ENCODE measurements around the gene EDA. TPM values are rescaled to one million over a fixed set of nuclear protein-coding genes. Genes with fewer than 3 reads are reported as not detected.

Gene EDA
- total and polyA plus RNA-seq, 2 donors: 0.76 to 1.5 TPM

DNA sequence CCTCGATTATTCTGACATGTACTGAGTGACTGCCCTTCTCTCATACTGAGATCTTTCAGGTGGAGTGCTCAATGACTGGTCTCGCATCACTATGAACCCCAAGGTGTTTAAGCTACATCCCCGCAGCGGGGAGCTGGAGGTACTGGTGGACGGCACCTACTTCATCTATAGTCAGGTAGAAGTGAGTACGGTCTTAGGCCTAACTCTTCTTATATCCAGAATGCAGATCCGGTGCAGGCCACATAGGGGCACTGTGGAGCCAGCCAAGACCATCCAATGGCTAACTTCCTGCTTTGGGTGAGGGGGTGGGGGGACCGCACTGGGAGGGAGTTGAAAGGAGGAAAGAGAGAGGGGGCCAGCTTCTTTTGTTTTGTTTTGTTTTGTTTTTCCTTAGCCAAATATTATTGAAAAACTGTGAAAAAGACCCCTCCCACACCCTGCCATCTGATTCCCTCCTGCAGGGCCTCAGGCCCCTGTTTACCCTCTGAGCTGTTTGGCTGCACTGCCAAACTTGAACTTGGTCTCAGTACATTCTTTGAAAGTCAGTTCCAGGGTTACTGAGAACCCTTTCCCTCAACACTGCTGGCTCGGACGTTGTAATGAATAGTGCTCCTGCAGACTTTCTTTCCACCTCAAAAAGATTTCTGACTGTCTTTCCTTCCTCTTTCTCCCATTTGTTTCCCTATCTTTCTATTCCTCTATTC lies 417.6 kb downstream of the EDA start:
- no peak overlapping the region for H3K27ac ChIP-seq (ENCODE audit: low read depth in 1 of 2, low read length in 1 of 2)
- H3K4me1 ChIP-seq (ENCODE audit: control insufficient read depth in 2 of 2, insufficient read depth in 2 of 2, low read length in 2 of 2): no peaks in the 10 kb centered on the region
- 66% methylated on average over 10 of the region's 10 CpGs for WGBS
- H3K4me3 ChIP-seq (ENCODE audit: low read length in 2 of 2): no peak overlapping the region
- DNase-seq (ENCODE audit: low read depth in 6 of 9, low spot score in 9 of 9): peak in 6 of 9 donors; percentile 2 to 43 (median 6)
- H3K36me3 ChIP-seq (ENCODE audit: control insufficient read depth in 2 of 2, insufficient read depth in 2 of 2, low read length in 1 of 2): no peaks in the 10 kb centered on the region
- no peaks in the 10 kb centered on the region for H3K27me3 ChIP-seq (ENCODE audit: control insufficient read depth in 2 of 2, insufficient read depth in 1 of 2, low read length in 1 of 2)
- H3K9me3 ChIP-seq (ENCODE audit: control insufficient read depth in 2 of 2, insufficient read depth in 1 of 2, low read length in 1 of 2): no peaks in the 10 kb centered on the region

DNA sequence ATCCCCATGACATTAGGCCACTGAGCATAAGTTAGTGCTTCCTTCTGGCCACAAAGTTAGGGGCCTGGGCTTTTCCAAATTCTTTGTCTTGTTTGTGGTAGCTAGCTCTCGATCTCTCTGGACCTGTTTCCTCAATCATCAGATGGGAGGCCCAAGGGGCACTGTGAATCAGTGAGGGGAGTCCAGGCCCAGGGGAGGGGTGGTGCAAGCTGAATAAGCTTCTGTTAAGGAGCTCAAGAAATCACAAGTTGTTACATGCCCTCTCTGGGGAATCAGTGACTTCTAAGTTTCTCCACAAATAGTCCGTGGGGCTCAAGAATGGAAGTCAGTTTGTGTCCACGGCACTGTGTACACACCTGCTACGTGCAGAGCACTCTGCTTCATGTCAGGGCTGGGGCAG lies 418.7 kb downstream of the EDA start:
- Histone ChIP-seq H3K4me1 (ENCODE audit: control insufficient read depth in 2 of 2, insufficient read depth in 2 of 2, low read length in 2 of 2) (no peaks in the 10 kb centered on the region), H3K27ac (ENCODE audit: low read depth in 1 of 2, low read length in 1 of 2) (no peak overlapping the region), H3K27me3 (ENCODE audit: control insufficient read depth in 2 of 2, insufficient read depth in 1 of 2, low read length in 1 of 2) (no peaks in the 10 kb centered on the region), H3K9me3 (ENCODE audit: control insufficient read depth in 2 of 2, insufficient read depth in 1 of 2, low read length in 1 of 2) (no peaks in the 10 kb centered on the region), H3K36me3 (ENCODE audit: control insufficient read depth in 2 of 2, insufficient read depth in 2 of 2, low read length in 1 of 2) (no peaks in the 10 kb centered on the region), H3K4me3 (ENCODE audit: low read length in 2 of 2) (no peak overlapping the region)
- no peak for DNase-seq (ENCODE audit: low read depth in 6 of 9, low spot score in 9 of 9)
- 91% methylated on average over 4 of the region's 4 CpGs for WGBS

DNA sequence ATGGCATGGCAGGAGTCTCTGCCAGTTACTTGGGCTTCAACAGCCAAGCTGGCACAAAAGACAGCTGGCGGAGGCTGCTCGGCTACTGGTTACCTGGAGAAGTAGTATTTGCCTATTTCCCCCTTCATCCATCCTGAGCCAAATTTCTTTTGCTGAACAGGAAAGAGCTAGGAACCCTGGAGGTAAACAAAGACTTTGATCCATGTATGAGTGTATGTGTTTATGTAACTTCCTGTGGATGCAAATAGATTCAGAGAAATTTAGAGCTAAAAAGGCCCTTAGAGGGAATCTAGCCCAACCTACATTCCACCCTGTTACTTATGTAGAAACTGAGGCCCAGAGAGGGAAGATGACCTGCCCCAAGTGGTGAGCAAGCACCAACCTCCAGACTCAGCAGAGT lies 422.6 kb downstream of the EDA start:
- H3K36me3 ChIP-seq (ENCODE audit: control insufficient read depth in 2 of 2, insufficient read depth in 2 of 2, low read length in 1 of 2): no peaks in the 10 kb centered on the region
- no peak overlapping the region for H3K27ac ChIP-seq (ENCODE audit: low read depth in 1 of 2, low read length in 1 of 2)
- no peaks in the 10 kb centered on the region for H3K4me1 ChIP-seq (ENCODE audit: control insufficient read depth in 2 of 2, insufficient read depth in 2 of 2, low read length in 2 of 2)
- WGBS: 98% methylated on average over 2 of the region's 2 CpGs
- no peaks in the 10 kb centered on the region for H3K27me3 ChIP-seq (ENCODE audit: control insufficient read depth in 2 of 2, insufficient read depth in 1 of 2, low read length in 1 of 2)
- H3K9me3 ChIP-seq (ENCODE audit: control insufficient read depth in 2 of 2, insufficient read depth in 1 of 2, low read length in 1 of 2): no peaks in the 10 kb centered on the region
- no peak overlapping the region for H3K4me3 ChIP-seq (ENCODE audit: low read length in 2 of 2)
- DNase-seq (ENCODE audit: low read depth in 6 of 9, low spot score in 9 of 9): no peak

DNA sequence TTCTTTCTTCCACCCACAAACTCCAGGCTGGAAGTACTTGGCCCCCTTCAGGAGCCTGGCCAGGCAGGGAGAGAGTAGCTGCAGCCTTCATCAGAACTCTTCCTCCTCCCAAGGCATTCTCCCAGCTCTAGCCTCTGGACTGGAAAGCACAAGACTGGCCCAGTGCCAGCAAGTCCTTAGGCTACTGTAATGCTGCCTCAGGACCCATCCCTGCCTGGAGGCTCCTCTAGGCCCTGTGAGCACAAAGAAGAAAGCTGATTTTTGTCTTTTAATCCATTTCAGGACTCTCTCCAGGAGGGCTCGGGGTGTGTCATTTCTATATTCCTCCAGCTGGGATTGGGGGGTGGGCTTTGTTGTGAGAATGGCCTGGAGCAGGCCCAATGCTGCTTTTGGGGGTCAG lies 423.0 kb downstream of the EDA start:
- no peak overlapping the region for H3K4me3 ChIP-seq (ENCODE audit: low read length in 2 of 2)
- H3K27ac ChIP-seq (ENCODE audit: low read depth in 1 of 2, low read length in 1 of 2): no peak overlapping the region
- H3K4me1 ChIP-seq (ENCODE audit: control insufficient read depth in 2 of 2, insufficient read depth in 2 of 2, low read length in 2 of 2): no peaks in the 10 kb centered on the region
- 97% methylated on average over 1 of the region's 1 CpG for WGBS
- H3K9me3 ChIP-seq (ENCODE audit: control insufficient read depth in 2 of 2, insufficient read depth in 1 of 2, low read length in 1 of 2): no peaks in the 10 kb centered on the region
- H3K27me3 ChIP-seq (ENCODE audit: control insufficient read depth in 2 of 2, insufficient read depth in 1 of 2, low read length in 1 of 2): no peaks in the 10 kb centered on the region
- H3K36me3 ChIP-seq (ENCODE audit: control insufficient read depth in 2 of 2, insufficient read depth in 2 of 2, low read length in 1 of 2): no peaks in the 10 kb centered on the region
- no peak for DNase-seq (ENCODE audit: low read depth in 6 of 9, low spot score in 9 of 9)

DNA sequence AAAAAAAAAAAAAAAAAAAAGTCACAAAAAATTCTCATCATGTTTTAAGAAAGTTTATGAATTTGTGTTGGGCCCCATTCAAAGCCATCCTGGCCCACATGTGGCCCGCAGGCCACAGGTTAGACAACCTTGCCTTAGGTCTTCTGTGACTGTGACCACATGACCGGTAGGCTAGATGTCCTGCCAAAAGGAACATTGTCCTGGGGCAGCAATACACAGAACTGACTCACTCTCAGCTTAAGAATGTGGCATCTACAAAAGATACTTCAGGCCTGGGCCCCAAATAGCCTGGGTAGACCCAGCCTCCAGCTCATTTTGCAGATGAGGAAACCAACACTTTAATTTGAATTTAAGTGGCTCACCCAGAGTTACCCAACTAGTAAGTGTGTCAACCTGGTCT lies 423.8 kb downstream of the EDA start:
- no peaks in the 10 kb centered on the region for H3K9me3 ChIP-seq (ENCODE audit: control insufficient read depth in 2 of 2, insufficient read depth in 1 of 2, low read length in 1 of 2)
- no peak overlapping the region for H3K4me3 ChIP-seq (ENCODE audit: low read length in 2 of 2)
- H3K27me3 ChIP-seq (ENCODE audit: control insufficient read depth in 2 of 2, insufficient read depth in 1 of 2, low read length in 1 of 2): no peaks in the 10 kb centered on the region
- 100% methylated on average over 2 of the region's 2 CpGs for WGBS
- H3K27ac ChIP-seq (ENCODE audit: low read depth in 1 of 2, low read length in 1 of 2): no peak overlapping the region
- H3K4me1 ChIP-seq (ENCODE audit: control insufficient read depth in 2 of 2, insufficient read depth in 2 of 2, low read length in 2 of 2): no peaks in the 10 kb centered on the region
- DNase-seq (ENCODE audit: low read depth in 6 of 9, low spot score in 9 of 9): no peak
- no peaks in the 10 kb centered on the region for H3K36me3 ChIP-seq (ENCODE audit: control insufficient read depth in 2 of 2, insufficient read depth in 2 of 2, low read length in 1 of 2)

DNA sequence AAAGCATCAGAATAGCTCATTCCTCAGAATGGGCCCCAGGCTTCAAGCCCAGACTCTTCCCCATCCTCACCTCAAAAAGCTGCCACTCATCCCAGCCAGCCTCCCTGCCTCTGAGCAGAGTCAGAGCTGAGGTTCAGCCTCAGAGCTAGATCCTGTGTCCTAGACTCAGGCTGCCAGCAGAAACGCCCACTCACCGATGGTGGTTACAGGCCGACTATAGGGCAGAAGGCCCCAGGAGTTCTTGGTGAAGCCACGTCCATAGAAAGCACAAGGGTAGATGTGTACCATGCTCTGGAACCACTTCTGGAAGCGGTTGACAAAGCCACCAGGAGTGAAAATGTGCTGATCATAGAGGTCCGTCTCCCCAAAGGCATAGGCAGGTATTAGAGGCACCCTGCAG lies 426.1 kb downstream of the EDA start:
- Histone ChIP-seq H3K9me3 (ENCODE audit: control insufficient read depth in 2 of 2, insufficient read depth in 1 of 2, low read length in 1 of 2) (no peaks in the 10 kb centered on the region), H3K27ac (ENCODE audit: low read depth in 1 of 2, low read length in 1 of 2) (no peak overlapping the region), H3K4me3 (ENCODE audit: low read length in 2 of 2) (no peak overlapping the region), H3K27me3 (ENCODE audit: control insufficient read depth in 2 of 2, insufficient read depth in 1 of 2, low read length in 1 of 2) (no peaks in the 10 kb centered on the region), H3K36me3 (ENCODE audit: control insufficient read depth in 2 of 2, insufficient read depth in 2 of 2, low read length in 1 of 2) (no peaks in the 10 kb centered on the region), H3K4me1 (ENCODE audit: control insufficient read depth in 2 of 2, insufficient read depth in 2 of 2, low read length in 2 of 2) (no peaks in the 10 kb centered on the region)
- 97% methylated on average over 6 of the region's 6 CpGs for WGBS
- no peak for DNase-seq (ENCODE audit: low read depth in 6 of 9, low spot score in 9 of 9)

DNA sequence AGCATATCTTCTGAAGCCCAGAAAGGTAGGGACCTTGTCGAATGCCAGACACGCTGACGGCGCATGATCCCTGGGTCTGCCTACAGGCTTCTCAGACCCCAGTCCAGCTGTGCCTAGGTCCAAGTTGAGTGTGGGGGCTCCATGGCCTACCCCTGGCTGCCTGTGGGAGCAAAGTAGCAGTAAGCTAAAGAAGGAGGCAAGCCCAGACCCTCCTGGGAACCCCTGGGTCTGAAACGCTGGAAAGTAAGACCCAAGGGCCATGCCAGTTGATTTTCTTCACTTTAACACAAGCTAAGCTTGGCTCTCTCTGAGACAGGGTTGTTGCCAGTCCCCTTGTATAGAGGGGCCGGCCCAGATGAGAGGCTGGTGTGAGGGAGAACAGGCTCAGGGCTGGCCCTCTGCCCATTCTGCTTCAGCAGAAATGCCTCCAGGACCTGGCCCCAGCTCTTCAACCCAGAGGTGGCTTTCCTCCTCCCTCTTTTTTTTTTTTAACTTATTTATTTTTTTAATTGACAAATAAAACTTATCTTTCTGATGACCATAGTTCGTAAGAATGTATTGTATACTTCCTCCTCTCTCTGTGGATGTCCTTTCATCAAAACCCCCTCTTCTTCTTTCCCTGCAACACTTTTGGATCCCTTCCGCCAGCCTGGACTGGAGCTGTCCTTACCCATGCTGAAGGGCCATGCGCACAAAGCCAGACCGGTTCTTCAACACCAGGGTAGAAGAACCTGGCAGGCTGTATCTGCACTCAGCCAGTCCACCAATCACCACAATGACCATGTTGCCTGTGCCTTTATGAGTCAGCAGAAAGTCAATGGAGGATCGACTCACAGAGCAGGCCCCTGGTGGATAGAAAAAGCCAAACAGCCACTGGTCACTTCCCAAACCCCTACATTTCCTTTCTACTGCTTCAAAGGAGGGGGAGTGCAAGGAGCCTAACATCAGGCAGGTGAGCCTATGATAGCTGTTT lies 426.8 kb downstream of the EDA start:
- Histone ChIP-seq H3K9me3 (ENCODE audit: control insufficient read depth in 2 of 2, insufficient read depth in 1 of 2, low read length in 1 of 2) (no peaks in the 10 kb centered on the region), H3K27me3 (ENCODE audit: control insufficient read depth in 2 of 2, insufficient read depth in 1 of 2, low read length in 1 of 2) (no peaks in the 10 kb centered on the region), H3K4me1 (ENCODE audit: control insufficient read depth in 2 of 2, insufficient read depth in 2 of 2, low read length in 2 of 2) (no peaks in the 10 kb centered on the region), H3K4me3 (ENCODE audit: low read length in 2 of 2) (no peak overlapping the region), H3K36me3 (ENCODE audit: control insufficient read depth in 2 of 2, insufficient read depth in 2 of 2, low read length in 1 of 2) (no peaks in the 10 kb centered on the region), H3K27ac (ENCODE audit: low read depth in 1 of 2, low read length in 1 of 2) (no peak overlapping the region)
- WGBS: 95% methylated on average over 11 of the region's 11 CpGs
- no peak for DNase-seq (ENCODE audit: low read depth in 6 of 9, low spot score in 9 of 9)

DNA sequence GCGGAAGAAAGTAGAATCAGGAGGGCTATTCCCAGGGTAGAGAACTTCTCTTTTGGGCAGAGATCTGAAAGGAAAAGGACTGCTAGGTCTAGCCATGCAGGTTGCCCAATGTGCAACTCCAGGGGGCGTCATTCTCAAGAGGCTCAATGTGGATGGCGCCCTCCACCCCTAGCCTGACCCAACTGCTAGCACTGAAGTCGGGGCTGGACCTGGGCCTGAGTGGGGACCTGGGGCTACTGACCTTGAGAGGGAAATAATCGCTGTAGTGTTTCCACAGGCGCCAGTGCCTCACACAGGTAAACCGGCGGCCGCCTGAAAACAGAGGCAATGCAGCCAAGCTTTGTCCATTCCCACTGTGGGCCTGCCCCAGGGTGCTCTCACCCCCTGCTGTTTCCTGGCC lies 427.8 kb downstream of the EDA start:
- H3K9me3 ChIP-seq (ENCODE audit: control insufficient read depth in 2 of 2, insufficient read depth in 1 of 2, low read length in 1 of 2): no peaks in the 10 kb centered on the region
- no peak overlapping the region for H3K4me3 ChIP-seq (ENCODE audit: low read length in 2 of 2)
- no peak overlapping the region for H3K27ac ChIP-seq (ENCODE audit: low read depth in 1 of 2, low read length in 1 of 2)
- H3K36me3 ChIP-seq (ENCODE audit: control insufficient read depth in 2 of 2, insufficient read depth in 2 of 2, low read length in 1 of 2): no peaks in the 10 kb centered on the region
- no peaks in the 10 kb centered on the region for H3K27me3 ChIP-seq (ENCODE audit: control insufficient read depth in 2 of 2, insufficient read depth in 1 of 2, low read length in 1 of 2)
- H3K4me1 ChIP-seq (ENCODE audit: control insufficient read depth in 2 of 2, insufficient read depth in 2 of 2, low read length in 2 of 2): no peaks in the 10 kb centered on the region
- WGBS: 96% methylated on average over 9 of the region's 9 CpGs
- no peak for DNase-seq (ENCODE audit: low read depth in 6 of 9, low spot score in 9 of 9)

DNA sequence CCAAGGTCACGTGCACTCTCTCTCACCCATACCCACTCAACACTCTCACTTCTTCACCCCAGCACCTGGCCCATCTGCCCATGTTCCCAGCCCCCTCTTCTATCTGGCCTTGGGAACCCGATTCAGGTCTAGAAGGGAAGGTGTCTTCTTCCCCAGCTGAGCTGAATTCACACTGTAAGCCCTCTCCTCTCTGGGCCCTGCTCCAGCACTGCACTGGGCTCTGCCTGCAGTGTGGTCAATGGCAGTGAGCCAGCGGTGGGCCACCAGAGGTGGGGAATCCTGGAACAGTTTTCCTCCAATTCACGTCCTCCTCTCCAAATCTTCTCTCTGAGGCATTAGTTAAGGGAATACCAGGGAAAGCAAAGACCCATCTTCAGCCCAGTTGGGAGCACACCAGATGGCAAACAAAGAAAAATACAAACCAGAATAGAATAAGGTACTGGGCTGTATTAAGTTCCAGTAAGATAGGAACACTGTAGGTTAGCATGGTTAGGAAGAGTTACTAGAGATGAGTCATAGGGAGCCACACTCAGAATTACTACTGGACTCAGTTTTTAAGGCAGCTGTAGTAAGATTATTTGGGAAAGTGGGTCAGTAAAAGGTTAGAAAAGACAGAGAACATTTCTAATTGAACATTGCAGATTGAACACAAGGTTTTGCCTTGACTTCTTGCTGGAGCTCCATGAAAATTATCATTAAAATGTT lies 428.8 kb downstream of the EDA start:
- no peak for DNase-seq (ENCODE audit: low read depth in 6 of 9, low spot score in 9 of 9)
- WGBS: 95% methylated on average over 4 of the region's 4 CpGs
- Histone ChIP-seq H3K9me3 (ENCODE audit: control insufficient read depth in 2 of 2, insufficient read depth in 1 of 2, low read length in 1 of 2) (no peaks in the 10 kb centered on the region), H3K4me1 (ENCODE audit: control insufficient read depth in 2 of 2, insufficient read depth in 2 of 2, low read length in 2 of 2) (no peaks in the 10 kb centered on the region), H3K36me3 (ENCODE audit: control insufficient read depth in 2 of 2, insufficient read depth in 2 of 2, low read length in 1 of 2) (no peaks in the 10 kb centered on the region), H3K27me3 (ENCODE audit: control insufficient read depth in 2 of 2, insufficient read depth in 1 of 2, low read length in 1 of 2) (no peaks in the 10 kb centered on the region), H3K4me3 (ENCODE audit: low read length in 2 of 2) (no peak overlapping the region), H3K27ac (ENCODE audit: low read depth in 1 of 2, low read length in 1 of 2) (no peak overlapping the region)
